Type B pancreatic cell (in vitro differentiated cells): ENCODE data around the gene OR10A4. TPM values are rescaled to one million over a fixed set of nuclear protein-coding genes. Genes with fewer than 3 reads are reported as not detected.

Source experiments
- DNase-seq: peaks from one replicate; pipeline ENCODE4 v3.0.0; 2021; ENCODE audit warnings: mixed read lengths; ENCODE audit not compliant: unreplicated experiment; ENCODE audit errors: extremely low spot score
- H3K27ac Mint-ChIP-seq: 2 replicates; pipeline ENCODE4 v1.8.0; 2021; ENCODE audit warnings: mild to moderate bottlenecking, mixed read lengths
- H3K27me3 Mint-ChIP-seq: 2 replicates; pipeline ENCODE4 v1.8.0; 2021; ENCODE audit warnings: mixed read lengths
- H3K36me3 Mint-ChIP-seq: 2 replicates; pipeline ENCODE4 v1.8.0; 2021; ENCODE audit warnings: mixed read lengths
- H3K4me1 Mint-ChIP-seq: one replicate; pipeline ENCODE4 v1.8.0; 2021; ENCODE audit warnings: mixed read lengths; ENCODE audit not compliant: unreplicated experiment
- H3K4me3 Mint-ChIP-seq: 2 replicates; pipeline ENCODE4 v1.8.0; 2021; ENCODE audit warnings: mild to moderate bottlenecking, mixed read lengths
- H3K9me3 Mint-ChIP-seq: 2 replicates; pipeline ENCODE4 v1.8.0; 2021; ENCODE audit warnings: mixed read lengths
- total RNA-seq: library from RNA; stranded (reverse); gene quantifications from 2 replicates; pipeline ENCODE4 v1.2.1, GENCODE V29; 2021; ENCODE audit warnings: low replicate concordance
- TF ChIP-seq, protein P1 (sequence below): fragments of 200-600 bp; sonication (generic); conservative IDR thresholded peaks from 2 replicates; pipeline ENCODE4 v1.5.0; 2021; ENCODE audit warnings: antibody characterized with exemption, mild to moderate bottlenecking

OR10A4 gene
- total RNA-seq, 1 donor from 2014 or later = not detected

DNA sequence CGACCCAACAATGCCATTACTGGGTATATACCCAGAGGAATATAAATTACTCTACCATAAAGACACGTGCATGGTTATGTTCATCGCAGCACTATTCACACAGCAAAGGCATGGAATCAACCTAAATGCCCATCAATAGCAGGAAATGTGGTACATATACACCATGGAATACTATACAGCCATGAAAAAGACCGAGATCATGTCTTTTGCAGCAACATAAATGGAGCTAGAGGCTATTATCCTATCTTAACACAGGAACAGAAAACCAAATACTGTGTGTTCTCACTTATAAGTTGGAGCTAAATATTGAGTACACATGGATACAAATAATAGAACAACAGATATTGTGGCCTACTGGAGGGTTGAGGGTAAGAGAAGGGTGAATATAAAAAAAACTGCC is 12.4 kb downstream of the OR10A4 start:
- Mint-ChIP-seq H3K27me3 (peaks cover 1% of the 10 kb centered on the region), H3K4me1 (no peaks in the 10 kb centered on the region), H3K9me3 (no peaks in the 10 kb centered on the region), H3K27ac (no peak overlapping the region), H3K4me3 (no peak overlapping the region), H3K36me3 (no peaks in the 10 kb centered on the region)
- DNase-seq = no peak
- TF ChIP-seq, protein P1, sequence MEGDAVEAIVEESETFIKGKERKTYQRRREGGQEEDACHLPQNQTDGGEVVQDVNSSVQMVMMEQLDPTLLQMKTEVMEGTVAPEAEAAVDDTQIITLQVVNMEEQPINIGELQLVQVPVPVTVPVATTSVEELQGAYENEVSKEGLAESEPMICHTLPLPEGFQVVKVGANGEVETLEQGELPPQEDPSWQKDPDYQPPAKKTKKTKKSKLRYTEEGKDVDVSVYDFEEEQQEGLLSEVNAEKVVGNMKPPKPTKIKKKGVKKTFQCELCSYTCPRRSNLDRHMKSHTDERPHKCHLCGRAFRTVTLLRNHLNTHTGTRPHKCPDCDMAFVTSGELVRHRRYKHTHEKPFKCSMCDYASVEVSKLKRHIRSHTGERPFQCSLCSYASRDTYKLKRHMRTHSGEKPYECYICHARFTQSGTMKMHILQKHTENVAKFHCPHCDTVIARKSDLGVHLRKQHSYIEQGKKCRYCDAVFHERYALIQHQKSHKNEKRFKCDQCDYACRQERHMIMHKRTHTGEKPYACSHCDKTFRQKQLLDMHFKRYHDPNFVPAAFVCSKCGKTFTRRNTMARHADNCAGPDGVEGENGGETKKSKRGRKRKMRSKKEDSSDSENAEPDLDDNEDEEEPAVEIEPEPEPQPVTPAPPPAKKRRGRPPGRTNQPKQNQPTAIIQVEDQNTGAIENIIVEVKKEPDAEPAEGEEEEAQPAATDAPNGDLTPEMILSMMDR = no peak

GRCh38 chr11:6889835-6890234 is 13.4 kb downstream of the OR10A4 start:
- DNase-seq = no peak
- no peak overlapping the region for H3K27ac Mint-ChIP-seq

DNA sequence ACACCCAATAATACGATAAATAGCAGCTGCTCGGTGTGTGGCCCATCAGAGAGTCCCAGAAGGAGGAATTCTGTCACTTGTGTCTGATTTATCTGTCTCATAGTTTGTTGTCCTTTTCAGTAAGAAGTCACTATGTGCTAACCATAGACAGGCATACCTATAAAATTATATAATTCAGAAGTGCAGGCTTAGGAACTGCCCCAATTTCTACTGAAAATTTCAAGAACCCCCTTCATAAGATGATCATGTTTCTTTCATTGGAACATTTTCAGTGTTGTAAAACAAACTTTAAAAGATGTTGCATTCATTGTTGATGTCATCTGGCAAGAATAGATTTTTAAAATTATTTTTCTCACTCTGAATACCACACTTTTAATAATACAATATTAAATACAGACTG is 16.0 kb downstream of the OR10A4 start, which contains the start of gene OR2D2:
Gene OR2D2 (minus strand): TSS at position 101 of the 400 bp plus-strand sequence. CDS start 0 bp downstream, at position 101.
- Mint-ChIP-seq H3K27ac (no peak within 1 kb of the TSS), H3K9me3 (no peaks in the 10 kb centered on the region), H3K4me3 (no peak within 1 kb of the TSS), H3K4me1 (no peaks in the 10 kb centered on the region), H3K27me3 (no peaks in the 10 kb centered on the region), H3K36me3 (no peaks in the 10 kb centered on the region)
- no peak for DNase-seq
- TF ChIP-seq, protein P1 = no peak

More at GRCh38 chr11:6889835-6890234, 13.4 kb downstream of the OR10A4 start:
- Mint-ChIP-seq H3K4me3 (no peak overlapping the region), H3K4me1 (no peaks in the 10 kb centered on the region), H3K36me3 (no peaks in the 10 kb centered on the region), H3K9me3 (no peaks in the 10 kb centered on the region), H3K27me3 (no peaks in the 10 kb centered on the region)
- TF ChIP-seq, protein P1 = no peak

- Mint-ChIP-seq H3K36me3 (no peaks in the 10 kb centered on the region), H3K9me3 (no peaks in the 10 kb centered on the region), H3K27me3 (peaks cover 3% of the 10 kb centered on the region), H3K4me3 (no peak overlapping the region), H3K4me1 (no peaks in the 10 kb centered on the region), H3K27ac (no peak overlapping the region)
- TF ChIP-seq, protein P1 = no peak
- DNase-seq = no peak
Observed at GRCh38 chr11:6894097-6894496, 17.7 kb downstream of the OR10A4 start.

GRCh38 chr11:6895010-6895409 is 18.6 kb downstream of the OR10A4 start:
- H3K36me3 Mint-ChIP-seq = no peaks in the 10 kb centered on the region
- no peak overlapping the region for H3K4me3 Mint-ChIP-seq
- no peaks in the 10 kb centered on the region for H3K4me1 Mint-ChIP-seq
- H3K27ac Mint-ChIP-seq = no peak overlapping the region
- H3K9me3 Mint-ChIP-seq = no peaks in the 10 kb centered on the region
- H3K27me3 Mint-ChIP-seq = peaks cover 3% of the 10 kb centered on the region
- TF ChIP-seq, protein P1 = no peak
- DNase-seq = no peak

DNA sequence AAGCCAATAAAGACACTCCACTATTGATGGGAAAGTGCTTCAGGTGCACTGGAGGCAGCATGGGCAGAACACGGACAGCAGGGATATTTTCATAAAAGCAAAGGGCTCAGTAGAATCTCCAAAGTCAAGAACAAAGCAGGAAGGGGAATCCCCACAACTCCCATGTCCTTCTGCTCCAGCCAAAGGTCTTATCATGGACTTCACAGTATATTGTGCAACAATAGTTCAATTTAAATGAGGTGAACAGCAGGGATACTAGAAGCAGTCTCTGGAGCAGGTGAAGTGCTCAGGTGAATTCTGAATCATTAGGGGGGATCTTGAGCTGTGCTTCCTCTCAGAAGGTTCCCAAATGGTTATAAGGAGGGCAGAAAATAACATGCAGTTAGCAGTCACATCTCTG is 22.5 kb downstream of the OR10A4 start:
- Mint-ChIP-seq H3K9me3 (no peaks in the 10 kb centered on the region), H3K27ac (no peak overlapping the region), H3K27me3 (peaks cover 3% of the 10 kb centered on the region), H3K36me3 (no peaks in the 10 kb centered on the region), H3K4me1 (no peaks in the 10 kb centered on the region), H3K4me3 (no peak overlapping the region)
- TF ChIP-seq, protein P1 = no peak
- no peak for DNase-seq
